Tibial nerve (tissue), 4 donors: Measurements from ENCODE around the gene MBP.

Experiments
- CTCF ChIP-seq, 5 experiments: fragments of 200-600 bp in 3 of 5; fragments of 450-650 bp in 2 of 5; sonication (generic) in 3 of 5; IDR thresholded peaks; one replicate each; pipeline ENCODE4 v1.5.1; 2016 to 2019; ENCODE audit warnings: antibody characterized with exemption in 5 of 5, mild to moderate bottlenecking in 3 of 5, moderate library complexity in 2 of 5
- EP300 ChIP-seq, 2 donors: sonication (generic); formaldehyde crosslinking; IDR thresholded peaks; one replicate each; pipeline ENCODE4 v1.6.1; 2017; ENCODE audit warnings: antibody characterized with exemption in 2 of 2, mild to moderate bottlenecking in 1 of 2

- TF ChIP-seq CTCF (IDR thresholded peaks at IDR 0.05) (no peak), EP300 (IDR thresholded peaks at IDR 0.05) (no peak)
Observed at GRCh38 chr18:77161961-77162360, 29.4 kb upstream of the MBP start.
